Measurements from ENCODE around the gene HECW1.
"Not testable (repeated sequence)": the region's sequence is repeated elsewhere in the genome, so short reads cannot be mapped to it uniquely, and the experiment has no call there.

Gene HECW1

DNA sequence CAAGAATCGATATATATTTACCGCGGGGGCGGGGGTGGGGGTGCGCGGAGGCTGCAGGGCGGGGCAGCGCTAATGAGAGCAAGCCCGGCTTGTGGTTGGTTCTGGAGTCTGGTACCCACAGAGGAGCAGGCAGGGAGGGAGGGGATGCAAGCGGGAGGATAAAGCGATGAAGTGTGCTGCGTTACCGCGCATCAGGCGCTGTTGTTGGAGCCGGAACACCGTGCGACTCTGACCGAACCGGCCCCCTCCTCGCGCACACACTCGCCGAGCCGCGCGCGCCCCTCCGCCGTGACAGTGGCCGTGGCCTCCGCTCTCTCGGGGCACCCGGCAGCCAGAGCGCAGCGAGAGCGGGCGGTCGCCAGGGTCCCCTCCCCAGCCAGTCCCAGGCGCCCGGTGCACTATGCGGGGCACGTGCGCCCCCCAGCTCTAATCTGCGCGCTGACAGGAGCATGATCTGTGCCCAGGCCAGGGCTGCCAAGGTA is at the start of gene HECW1:
HECW1 (plus strand) TSS at position 189 of the 482 bp plus-strand sequence. CDS start 131,259 bp downstream, outside the sequence.
- DNase-seq: no peak

DNA sequence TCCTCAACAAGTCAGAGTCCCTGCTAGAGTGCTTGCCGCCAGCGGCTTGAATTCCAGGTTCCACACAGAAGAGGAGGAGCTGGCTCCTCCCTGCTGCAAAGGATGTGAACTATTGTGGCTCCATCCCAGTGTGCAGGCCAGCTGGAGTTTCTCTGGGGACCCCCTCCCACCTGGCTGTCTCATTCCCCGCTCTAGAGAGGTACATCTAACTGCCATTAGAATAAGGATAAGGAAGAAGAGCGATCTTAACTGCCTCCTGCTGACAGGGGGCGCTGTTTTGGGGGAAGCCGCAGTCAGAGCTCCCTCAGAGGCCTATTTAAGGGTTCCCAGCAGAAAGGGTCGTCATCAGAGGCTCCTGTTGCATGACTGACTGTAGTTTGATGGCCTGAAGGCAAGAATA is 40.8 kb upstream of the HECW1 start:
- DNase-seq: no peak

DNA sequence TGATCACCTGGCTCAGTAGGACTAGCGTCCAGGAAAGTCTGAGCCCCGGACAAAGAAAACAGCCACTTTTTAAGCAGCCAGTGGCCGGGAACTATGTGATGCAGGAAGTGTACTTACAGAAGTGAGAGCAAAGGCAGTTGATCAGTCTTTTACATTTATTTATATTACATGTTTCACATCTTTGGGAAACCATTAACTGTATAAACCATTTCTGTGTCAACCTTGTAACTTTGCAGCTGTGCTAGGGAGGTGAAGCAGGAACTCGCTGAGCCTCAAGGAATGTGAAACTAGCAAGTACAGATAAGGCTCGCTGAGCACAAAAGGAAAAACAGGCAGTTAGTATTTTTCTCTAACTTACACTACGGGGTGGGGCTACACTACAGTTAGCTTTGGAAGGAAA is 39.9 kb upstream of the HECW1 start:
- no peak for DNase-seq

DNA sequence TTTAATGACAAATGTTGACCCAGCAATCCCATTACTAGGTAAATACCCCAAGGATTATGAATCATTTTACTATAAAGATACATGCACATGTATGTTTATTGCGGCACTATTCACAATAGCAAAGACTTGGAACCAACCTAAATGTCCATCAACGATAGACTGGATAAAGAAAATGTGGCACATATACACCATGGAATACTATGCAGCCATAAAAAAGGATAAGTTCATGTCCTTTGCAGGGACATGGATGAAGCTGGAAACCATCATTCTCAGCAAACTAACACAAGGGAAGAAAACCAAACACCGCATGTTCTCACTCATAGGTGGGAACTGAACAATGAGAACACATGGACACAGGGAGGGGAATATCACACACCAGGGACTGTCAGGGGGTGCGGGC is 38.6 kb upstream of the HECW1 start:
- DNase-seq: not testable (repeated sequence)

DNA sequence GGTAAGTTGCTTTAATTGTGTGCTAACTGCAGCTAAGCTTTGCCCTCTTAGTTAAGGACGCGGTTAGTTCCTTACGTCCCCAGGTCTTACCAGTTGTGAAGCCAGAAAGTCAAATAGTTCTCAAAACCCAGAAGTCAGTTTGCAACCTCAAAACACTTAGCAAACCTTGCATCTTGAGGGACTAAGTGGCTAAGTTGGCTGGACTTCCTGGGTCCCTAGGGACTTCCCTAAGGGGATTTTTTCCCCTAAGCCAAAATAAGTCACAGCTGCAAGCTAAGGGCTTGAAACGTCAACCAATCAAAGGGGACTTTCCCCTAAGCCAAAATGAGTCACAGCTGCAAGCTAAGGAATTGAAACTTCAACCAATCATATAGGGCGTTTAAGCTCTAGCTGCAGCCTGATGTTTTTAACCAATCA is 36.2 kb upstream of the HECW1 start:
- no peak for DNase-seq

DNA sequence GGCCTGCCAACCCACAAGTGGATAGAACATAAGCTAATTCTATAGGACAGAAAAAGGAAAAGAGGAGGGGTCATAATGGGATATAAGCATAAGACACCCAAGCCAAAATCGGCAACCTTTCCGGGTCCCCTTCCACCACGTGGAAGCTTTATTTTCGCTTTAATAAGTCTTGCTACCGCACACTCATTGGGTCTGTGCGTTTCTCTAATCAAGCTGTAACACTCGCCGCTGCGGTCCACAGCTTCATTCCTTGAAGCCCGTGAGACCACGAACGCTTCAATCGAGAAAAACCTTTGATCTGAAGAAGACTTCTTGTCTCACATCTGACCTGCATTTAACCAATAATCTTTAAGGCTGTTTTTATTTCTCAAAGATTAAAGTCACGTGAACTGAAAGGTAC is 35.8 kb upstream of the HECW1 start:
- DNase-seq: no peak

DNA sequence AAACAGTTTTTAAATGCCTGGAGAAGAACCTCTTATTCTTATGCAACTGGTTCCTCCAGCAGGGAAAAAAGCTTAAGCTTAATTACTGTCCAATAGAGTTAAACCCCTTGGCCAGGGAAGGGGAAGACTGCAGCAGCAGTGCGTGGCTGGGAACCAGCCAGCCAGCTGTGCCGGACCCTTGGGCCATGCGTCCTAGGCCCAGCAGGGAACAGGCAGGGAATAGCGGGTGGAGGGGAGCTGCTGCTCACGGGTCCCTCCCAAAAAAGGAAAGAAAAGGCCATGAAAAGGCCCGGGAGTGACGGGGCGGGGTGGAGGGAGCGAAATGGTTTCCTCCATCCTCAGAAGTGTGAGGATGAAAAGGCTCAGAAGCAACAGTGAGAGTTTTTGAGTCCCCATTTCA is 35.2 kb upstream of the HECW1 start:
- no peak for DNase-seq

DNA sequence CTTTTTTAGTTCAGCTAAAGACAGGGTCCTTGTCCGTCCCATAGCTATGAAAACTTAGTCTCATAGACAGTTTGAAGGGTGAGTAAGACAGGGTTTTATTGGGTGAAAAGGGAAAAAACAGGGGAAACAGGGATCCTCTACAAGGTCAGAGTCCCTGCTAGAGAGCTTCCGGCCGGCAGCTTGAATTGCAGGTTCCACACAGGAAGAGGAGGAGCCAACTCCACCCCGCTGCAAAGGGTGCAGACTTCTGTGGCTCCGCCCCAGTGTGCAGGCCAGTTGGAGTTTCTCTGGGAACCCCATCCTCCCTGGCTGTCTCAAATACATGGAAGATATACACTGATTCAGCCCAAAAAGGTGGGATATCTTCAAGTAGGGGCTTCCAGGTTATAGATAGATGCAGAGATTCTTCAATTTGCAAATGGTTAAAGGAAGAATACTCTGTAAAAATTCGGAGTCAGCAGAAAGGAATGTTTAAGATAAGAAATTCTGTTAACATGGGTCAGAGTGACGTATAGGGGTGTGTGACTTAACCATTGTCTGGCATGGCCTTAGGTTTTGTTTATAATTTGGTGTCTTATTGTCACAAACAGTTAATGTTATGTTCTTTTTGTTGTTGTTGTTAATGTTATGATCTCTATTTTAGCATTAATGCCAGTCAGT is 34.6 kb upstream of the HECW1 start:
- no peak for DNase-seq

DNA sequence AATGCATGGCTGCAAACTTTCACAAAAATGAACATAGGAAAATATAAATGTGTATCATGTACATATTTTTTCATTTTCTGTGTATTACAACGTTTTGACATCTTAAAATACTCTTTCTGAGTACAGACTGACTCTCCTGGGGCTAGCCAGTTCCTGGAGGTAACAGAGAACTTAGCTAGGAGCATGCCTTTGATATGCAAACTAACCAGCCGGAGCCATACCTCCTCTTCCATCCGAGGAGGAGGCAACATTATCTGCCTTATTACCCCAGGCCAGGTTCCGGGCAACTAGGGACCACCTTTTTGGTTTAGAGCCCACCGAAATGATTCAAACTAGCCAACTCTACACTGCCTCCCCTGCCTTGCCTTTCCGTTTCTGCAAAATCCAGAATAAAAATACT is 33.7 kb upstream of the HECW1 start:
- DNase-seq: no peak

DNA sequence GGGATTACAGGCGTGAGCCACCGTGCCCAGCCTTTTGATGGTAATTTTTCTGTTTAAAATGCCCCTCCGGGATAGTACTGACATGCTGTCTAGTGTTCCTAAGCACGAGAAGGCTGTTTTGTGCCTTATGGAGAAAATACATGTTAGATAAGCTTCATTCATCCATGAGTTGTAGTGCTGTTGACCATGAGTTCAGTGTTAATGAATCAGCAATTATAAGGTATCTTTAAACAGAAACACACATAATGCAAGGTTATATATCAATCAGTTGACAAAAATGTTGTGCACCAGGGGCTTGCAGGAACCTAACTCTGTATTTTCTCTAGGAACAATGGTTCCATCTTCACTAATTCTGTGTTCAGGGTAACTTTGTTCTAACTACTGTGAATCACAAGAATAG is 30.8 kb upstream of the HECW1 start:
- no peak for DNase-seq

DNA sequence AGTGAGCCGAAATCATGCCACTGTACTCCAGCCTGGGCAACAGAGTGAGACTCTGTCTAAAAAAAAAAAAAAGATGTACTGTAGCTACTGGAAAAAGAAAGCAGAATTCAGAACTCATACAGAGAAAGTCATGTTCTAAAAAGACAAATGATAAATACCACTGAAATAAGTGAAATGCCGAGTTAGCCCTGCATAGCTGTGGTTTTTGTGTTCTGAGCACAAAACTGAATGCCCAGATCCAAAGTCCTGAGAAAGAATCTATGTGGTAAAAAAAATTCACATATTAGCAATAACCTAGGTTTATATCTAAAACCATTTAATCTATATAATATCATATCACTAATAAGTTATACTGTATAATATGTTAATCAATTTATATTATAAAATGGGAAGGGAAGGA is 29.3 kb upstream of the HECW1 start:
- DNase-seq: no peak

DNA sequence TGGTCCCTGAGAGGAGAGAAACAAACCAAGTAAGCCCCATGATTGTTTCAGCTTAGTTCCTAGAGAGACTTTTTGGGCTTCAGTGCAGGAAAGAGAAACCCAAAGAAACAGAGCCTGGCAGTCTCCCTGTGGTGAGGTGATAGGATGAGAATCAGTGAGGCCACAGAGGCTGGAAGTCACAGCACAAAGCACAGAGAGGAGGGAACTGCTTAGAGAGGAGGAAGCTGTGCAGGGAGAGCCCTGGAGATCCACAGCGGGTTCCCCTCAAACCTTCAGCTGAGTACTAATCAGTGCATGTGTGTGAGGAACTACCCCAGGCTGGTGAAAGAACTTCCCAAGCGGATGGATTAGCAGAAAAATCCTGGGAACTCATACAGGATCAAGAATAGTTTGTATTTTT is 27.4 kb upstream of the HECW1 start:
- DNase-seq: no peak

DNA sequence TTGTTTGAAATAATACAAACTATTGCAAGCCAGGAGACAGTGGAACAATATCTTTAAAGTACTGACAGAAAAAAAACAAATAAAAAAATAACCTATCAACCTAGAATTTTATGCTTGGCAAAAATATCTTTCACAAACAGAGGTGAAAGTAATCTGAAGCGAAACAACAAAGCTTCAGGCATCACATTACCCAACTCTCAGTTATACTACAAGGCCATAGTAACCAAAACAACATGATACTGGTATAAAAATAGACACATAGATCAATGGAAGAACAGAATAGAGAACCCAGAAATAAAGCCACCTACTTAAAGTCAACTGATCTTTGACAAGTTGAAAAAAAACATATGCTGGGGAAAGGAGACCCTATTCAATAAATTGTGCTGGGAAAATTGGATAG is 26.5 kb upstream of the HECW1 start:
- DNase-seq: no peak

DNA sequence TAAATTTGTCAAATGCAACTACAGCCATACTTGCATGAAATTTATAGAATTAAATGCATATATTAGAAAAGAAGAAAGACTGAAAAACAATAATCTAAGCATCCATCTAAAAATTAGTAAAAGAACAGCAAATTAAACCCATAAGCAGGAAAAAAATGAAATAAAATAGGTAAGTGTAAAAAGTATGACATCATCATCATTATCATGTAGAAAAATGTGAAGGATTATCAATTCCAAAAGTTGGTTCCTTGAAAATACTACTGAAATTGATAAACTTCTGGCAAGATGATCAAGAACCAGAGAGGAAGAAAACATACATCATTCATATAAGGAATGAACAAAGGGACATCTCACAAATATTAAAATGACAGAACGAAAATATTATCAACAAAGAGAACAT is 19.6 kb upstream of the HECW1 start:
- DNase-seq: no peak

DNA sequence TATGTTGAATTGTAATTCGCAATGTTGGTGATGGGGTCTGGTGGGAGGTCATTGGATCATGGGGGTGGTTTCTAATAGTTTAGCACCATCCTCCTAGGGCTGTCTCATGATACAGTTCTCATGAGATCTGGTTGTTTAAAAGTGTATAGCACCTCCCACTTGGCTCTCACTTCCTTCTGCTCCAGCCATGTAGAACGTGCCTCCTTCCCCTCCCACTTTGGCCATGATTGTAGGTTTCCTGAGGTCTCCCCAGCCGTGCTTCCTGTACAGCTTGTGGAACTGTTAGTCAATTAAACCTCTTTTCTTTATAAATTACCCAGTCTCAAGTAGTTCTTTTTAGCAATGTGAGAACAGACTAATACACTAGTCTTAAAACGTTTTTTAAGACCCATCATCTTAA is 15.6 kb upstream of the HECW1 start:
- DNase-seq: no peak

DNA sequence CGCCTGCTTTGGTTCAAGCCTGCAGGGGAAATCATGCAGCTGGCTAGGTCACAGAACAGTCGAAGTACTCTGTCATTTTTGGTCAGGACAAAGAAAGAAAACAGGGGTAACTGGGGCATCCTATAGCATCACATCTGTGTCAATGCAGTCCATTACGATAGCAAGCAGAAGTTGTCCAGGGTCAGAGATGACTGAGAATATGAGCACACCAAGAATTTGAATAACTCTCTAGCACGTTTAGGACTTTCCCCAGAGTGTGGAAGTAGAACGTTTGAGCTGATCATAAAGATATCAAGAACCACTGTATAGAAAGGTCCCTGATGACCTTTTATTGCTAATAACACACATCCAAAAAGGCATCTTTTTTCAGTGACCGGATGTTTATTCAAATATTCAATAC is 12.7 kb upstream of the HECW1 start:
- no peak for DNase-seq

DNA sequence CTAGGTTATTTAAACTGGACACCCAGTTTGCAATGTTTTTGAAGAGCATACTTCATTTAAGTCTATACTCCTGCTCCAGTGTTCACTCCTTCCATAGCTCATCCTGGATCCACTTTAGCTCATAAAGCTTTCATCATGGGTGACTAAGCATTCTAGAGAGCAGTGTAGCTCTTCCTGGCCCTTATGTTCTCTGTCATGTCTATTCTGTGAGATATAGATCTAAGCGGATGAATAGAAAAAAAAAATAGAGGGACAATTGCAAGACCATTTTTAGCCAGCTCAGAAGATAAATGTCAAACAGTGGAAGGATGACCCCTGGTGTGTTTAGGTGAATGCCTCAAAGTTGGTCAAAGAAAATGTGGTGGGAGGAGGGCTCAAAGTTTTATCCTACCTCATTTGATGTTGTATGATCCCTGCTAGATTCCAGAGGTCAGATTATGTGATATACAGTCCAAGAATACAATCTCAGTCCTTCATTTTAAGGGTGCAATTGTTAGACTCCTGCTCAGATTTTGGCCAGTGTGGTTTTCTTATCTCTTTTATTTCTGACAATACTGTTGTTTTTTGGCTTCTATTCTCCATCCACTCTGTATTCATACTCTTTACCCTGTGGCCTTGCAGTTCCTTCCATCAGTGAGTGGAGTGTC is 7.5 kb upstream of the HECW1 start:
- DNase-seq: no peak

DNA sequence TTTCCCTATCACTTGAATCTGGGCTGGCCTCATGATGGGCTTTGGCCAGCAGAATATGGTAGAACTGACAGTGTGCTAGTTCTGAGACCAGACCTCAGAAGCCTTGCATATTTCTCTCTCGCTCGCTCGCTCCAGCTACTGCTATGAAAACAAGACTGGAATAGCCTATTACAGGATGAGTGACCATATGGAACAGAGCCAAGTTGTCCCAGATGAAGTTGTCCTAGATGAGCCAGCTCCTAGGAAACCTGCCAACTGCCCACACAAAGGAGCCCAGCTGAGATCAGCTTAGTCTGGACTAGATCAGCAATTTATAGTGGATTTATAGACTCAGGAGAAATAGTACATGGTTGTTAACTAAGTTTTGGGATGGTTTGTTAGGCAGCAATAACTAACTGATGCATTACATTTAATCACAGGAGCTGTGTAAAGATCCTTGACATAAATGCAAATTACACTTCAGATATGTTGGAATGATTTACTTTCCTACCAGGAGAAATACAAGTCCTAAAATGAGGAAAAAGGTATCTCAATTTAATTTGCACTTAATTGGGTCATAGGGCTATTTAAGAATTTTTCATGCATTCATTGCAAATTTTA is 6.8 kb upstream of the HECW1 start:
- no peak for DNase-seq

DNA sequence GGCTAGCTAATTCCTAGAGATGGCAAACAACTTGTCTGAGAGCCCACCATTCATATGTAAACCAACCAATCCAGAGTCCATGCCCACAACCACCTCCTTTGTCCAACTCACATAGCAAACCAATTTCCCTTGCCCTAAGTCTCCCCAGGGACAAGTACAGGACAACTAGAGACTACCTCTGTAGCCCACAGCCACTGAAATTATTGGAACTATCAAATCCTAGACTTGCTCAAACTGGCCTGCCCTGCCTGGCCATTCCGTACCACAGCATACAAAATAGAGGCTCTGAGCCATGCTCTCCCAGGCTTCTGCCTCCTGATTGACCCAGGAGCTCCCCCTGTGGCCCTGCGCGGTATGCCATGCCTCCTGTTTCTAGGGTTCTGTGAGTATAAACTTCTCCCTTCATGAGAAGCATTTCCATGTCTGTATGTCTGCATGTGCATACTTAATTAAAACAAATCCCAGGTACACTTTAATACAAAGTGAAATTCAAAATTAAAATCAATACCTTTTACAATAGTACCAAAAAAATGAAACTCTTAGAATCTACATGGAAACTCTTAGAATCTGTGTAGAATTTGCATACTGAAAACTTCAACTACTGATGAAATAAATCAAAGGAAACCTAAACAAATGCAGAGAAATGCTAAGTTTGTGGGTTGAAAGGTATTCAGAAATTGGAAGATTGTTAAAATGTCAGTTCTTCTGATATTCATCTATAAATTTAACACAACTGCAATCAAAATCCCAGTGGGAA is 4.0 kb upstream of the HECW1 start:
- peak; percentile 31 for DNase-seq

DNA sequence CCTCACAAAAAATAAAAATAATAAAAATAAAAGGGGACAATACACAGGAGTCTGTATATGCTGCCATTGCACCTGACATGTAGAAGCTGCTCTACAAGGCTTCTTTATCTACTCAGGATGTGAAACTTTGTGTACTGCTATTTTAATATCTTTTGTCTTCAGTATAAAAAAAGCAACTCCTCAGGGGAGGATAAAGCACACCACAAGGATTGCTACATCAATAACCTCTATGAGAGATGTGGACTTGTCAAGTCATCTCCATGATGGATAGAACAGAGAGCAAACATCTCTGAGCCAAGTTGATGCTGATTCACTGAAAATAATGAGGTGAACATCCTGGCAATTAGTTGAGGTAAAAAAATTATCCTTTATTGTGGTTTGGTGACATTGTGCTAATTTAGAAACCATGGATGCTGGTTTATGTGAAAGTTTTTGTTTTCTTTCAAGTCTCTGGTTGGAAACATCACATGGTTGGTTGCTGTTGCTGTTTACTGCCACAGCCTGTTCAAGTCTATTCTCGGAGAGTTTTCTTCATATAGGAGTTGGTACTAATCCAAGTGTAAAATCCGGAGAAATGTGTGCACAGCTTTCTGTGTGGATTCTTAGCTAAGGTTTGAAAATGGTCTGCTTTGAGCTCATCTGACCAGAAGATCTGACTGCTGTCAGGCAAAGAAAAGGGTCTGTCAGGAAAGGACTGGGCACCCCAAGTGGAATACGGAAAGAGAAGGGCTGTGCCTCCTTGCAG is 1.5 kb upstream of the HECW1 start:
- no peak for DNase-seq

DNA sequence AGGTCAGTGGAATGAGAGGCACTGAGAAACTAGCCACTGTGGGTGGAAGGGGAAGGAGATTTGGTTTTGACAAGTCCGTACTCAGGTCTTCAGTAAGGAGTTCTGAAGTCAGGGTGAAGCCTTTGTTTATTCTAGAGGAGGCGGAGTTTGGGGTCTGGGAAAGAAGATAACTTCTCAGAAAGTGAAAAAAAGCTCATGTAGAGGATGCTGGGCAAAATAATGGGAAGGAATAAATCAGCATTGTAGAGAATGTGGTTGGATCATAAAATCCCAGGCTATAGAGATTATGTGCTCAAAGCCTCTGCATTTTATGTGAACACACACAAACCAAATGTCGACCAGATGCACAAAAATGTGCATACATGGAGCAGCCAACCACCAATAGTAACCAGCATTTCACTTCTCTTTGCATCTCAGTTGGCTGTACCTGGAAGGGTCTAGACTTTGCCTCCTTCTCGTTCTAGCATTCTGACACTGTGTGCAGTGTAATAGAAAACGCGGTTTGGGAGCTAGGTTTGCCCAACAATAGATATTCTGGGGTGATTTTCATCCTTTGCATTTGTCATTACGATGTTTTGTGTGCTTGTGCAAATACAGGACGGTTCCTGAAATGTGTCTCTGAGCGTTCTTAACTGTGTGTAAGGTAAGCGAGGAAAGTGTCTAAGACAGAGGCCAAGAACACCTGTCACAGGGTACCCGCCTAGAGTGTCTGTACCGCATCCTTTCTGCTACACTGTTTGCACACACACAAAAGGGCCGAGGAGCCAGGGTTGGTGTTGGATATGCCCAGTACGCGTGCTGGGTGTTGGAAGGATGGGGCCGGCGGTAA is 603 bp upstream of the HECW1 start:
- no peak for DNase-seq
